Stimulated activated CD8-positive, alpha-beta memory T cell treated with anti-CD3 and anti-CD28 coated beads, Interleukin-4, amount 100 ng/mL, for 48 hours (primary cell): Measurements from ENCODE around the gene RPS6KL1.

ENCODE experiments used
- DNase-seq: peaks from one replicate; pipeline ENCODE4 v3.0.0-alpha.2; 2020

Gene RPS6KL1

DNA sequence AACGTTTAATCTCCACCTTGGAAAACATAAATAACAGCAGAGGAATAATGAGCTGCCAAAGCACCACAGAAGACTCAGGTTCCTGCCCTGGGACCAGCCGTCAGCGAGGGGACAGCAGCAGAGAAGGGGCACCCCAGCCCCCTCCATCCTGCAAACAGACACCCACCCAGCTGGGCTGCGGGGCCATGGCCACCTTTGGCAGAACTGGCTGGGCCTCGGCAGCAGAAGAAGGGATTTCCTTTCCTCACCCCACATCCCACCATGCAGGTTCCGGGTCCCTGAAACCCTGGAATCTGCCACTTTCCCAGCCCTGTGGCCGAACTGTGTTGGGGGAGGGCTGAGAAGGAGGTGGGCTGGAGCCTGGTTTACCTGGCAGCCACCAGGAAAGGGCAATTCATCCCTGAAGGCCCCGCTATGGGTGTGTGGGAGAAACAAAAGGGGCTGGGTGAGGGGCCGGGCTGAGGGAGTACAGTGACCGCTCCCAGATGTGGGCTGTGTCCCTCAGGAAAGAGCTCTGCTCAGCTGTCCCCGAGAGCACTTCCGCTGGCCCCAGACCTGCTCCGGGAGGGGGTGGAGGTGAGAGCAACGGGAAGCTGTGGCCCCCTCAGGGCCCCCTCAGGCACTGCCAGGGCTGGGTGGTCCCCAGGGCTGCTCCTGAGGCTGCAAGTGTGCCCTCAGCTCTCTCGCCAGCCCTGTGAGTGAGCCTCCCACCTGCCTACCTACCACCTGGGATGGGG is 28.6 kb upstream of the RPS6KL1 start:
- DNase-seq = no peak

DNA sequence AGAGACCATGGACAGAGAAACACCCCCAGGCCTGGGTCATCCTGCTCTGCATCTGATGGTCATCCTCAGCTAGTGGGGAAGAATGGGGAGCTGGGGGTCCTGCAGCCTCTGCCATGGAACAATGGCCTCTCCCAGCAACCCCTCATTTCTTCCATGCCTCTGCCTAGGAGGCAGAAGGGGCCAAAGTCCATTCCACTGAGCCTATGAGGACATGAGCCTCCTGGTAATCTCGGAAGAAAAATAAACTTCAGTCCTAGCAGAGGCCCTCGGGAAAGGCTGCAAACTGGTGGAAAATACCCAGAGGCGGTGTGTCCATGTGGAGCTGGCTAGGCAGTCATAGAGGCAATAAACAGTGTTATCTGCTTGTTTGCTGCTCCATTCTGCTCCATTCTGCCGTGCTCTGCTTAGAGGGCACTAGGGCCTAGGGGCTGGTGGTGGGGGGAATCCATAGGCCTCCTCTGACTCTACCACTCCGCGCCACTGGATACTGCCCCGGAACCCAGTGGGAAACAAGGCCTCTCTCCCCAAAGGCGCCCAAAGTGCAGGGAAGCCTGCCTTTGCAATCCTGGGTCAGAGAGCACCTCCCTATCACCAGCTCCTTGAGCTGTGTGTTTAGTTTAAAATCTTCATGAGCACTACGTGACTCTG is 27.9 kb upstream of the RPS6KL1 start:
- no peak for DNase-seq

DNA sequence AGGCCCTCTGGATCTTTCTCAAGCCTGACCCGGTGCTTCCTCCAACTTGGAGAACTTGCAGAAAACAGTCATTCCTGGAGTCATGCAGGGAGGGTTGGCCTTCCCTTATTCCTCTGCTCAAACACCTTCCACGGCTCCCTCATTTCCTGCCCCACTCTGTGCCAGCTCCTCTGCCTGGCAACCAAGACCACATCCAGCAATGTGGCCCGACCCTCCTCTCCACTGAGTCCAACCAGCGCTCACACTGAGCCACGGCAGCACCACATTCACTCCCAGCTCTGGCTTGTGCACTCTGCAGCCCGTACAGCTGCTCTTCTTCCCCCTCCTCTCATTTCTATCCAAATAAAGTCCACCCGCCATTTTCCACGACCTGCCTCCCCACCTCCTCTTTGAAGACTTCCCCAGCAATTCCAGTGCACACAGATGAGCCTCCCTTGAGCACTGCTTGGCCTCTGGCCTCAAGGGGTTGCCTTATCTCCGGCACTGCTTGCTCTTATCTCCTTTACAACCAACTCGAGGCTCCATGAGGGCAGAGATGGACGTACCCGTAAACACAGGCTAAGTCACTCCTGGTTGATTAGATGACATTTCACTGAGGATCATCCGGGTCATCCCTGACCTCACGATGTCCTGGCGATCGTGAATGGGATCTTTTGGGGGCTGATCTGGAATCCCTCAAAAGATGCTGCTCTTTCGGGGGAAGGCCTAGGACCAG is 27.0 kb upstream of the RPS6KL1 start:
- DNase-seq = no peak

DNA sequence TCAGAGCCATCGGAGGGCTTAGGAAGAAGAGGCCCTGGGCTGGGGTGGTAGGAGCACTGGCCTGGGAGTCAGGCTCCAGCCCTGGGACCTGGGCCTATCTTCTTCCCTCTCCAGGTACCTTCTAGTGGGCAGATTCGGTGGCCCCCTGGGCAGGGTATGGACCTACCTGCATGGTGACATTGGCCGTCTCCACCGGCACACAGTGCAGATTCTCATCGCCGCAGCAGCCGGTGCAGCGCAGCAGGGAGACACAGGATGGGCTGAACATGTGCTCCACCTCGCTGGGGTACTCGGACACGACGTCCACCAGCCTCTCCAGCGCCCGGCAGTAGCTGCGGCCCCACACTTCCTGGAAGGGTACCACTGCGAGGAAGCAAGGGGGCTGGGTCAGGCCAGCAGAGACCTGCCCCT is 26.1 kb upstream of the RPS6KL1 start:
- DNase-seq = no peak

DNA sequence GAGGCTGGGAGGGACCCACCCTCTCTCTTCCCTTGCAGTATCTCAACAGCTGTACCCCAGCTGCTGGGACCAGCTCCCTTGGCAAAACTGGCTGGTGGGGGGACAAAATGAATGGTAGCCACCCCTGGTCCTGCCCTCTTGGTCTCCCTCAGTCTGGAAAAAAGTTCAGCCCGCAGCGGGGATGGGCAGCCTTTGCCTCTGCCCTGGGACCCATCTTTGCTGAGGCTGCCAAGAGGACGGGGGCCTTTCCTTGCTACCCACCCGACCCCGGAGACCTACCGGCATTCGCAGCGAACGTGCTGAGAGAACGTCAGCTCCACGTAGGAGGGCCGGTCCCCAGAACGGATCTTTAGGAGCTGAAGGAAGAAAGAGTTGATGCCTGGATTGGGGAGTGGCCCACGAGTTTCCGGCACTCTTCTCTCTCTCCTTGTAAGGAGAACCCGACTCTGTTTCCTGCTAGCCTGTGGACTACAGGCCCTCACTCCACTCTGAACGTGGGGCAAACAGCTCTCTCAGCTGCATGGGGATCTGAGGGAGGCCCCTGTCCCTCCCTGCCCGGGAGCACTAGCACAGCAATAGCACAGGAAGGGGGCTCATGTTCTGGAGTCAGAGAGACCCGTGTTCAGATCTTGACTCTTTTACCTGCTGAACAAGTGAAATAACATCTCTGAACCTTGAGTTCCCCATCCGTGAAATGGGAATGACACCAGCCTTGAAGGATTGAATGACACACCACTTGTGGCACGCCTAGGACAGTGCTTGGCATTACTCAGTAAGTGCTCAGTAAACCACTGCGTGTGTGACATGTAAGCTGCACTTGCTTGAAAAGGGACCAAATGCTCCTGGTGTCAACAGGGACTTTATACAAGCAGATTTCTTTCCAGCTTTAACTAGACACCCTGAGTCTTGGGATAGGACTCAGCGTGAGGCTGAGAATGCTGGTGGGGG is 25.4 kb upstream of the RPS6KL1 start:
- no peak for DNase-seq

DNA sequence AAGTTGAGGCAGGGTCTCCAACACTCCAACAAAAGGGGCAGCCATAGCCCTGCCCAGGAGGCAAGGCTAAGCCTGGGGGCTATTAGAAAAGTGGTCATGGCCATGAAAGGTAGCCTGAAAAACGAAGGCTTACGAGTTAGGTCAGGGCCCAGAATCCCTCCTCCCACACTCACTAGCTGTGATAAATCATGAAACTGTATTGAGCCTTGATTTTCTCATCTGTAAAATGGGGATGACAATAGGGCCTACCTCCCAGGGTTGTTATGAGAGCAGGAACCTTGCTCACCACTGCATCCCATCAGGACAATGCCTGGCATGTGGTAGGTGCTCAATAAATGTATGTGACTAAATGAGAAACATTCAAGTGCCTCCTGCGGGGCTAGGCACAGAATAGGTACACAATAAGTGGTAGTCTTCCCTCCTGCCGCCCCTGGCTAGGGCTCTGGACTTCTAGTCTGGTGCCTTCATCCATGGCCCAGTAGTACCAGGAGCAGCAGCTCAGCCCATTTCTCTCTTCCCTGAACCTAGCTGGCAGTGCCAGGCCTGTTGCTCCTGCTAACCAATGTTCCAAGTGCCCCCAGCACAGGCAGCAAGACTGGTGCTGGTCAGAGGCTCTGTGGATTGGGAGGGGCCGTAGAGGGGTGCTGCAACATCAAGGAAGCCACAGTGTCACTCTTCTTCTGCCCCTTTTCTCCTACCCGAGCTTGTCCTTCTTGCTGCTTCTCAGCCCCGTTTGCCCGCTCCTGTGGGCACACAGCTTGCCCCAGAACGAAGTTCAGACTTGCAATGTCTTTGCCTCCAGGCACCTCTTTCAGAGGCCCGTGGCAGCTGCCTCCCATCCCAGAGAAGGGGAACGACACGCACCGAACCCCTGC is 24.5 kb upstream of the RPS6KL1 start:
- DNase-seq = no peak

DNA sequence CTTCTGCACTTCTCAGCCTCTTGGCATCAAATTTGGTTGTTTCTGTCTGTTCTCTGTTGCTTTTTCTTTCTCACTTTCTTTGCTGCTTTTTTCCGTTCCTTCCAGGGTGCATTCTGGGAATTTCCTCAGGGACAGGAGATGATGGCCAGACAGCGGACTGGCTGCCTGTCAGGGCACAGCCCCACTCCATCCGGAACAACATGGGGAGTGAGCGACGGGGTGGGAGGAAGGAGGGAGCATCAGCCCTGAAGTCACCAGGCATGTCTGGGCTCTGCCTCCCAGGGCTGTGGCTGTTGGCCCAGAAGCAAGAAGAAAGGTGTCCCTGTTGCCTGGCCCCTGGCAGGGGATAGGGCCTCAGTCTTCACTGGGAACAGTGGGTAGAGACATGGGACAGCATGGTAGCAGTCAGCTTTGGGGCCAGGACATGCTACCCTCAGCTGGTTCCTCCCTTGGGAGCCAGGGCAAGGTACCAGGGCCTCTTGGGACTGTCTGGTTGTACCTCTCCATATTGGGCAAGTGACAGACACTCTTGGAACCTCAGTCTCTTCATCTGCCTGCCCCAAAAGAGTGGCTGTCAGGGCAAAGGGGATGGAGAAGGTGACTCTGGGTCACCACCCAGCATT is 23.7 kb upstream of the RPS6KL1 start:
- no peak for DNase-seq

DNA sequence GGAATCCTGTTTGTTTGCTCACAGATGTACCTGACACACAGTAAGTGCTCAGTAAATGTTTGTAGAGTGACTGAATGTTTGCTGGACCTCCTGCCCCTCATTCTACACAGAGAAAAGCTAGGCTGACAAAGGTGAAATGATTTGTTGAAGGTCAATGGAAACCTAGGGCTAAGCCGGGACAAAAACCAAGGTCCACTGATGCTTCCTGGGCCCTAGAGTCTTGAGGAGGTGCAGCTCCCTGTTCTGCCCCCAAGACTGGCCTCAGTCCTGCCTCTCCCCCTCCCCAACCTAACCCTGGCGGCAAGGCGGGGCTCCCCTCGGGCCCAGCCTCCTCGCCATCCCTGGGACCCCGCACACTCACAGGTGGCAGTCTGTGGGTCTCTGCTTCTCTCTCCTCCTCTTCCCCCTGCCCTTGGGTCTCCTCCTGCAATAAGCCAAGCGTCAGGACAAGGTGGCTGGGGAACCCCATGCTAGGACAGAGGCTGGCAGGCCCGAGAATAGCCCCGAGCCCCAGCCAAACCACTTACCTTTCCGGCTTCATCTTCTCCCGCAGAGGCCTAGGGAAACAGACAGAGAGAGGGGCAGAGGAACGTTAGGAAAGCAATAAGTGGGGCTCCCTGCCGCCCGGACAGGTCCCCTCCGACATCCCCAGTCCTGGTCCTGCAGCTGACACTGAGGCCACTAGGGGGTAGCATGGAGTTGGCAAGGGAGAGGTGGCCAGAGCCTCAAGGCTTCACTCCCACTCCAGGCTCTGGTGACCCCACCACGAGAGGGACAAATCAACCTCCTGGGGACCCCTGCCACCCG is 23.0 kb upstream of the RPS6KL1 start:
- DNase-seq = peak; percentile 89

DNA sequence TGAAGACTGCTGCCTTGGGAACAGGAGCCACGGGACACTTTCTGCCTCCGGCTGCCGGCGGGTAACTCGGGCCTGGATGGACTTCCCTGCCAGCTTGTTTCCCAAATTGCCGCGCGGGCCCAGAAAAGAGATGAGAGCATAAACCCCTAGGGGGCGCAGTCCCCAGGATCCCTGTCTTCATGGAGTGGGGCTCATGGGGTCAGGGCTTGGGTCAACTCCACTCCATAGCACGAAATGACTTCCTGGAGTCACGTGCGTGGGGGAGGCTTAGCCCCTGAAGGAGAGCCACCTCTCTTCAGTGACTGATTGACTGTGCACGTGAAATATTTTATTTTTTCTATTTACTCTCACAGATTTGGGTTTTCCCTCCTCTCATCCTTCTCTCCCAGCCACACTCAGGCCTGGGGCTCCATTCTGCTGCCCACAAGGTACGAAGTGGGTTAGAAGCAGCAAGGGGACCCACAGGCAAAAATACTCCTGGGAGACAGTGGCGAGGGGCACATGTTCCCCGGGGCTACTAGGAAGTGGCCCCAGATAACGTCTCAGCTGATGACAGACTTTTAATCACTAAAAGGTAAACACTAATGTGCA is 22.3 kb upstream of the RPS6KL1 start:
- peak; percentile 66 for DNase-seq

DNA sequence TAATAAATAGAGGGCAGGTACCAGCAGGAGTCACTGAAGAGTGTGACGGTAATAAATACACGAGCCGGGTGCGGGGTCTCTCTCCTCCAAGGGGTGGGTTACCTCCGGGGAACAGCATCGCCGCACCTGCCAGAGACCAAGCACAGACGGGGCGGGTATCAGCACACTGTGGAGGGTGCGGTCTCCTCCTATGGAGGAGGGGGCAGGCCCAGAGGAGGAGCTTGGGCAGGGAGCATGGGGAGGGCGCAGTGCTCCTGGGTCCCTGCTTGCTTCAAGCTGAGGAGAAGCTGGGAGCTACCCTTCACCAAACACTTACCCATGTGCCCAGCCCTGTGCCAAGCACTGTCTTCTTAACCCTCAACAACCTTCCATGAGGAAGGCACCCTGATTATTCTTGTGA is 19.5 kb upstream of the RPS6KL1 start:
- DNase-seq = peak; percentile 44

DNA sequence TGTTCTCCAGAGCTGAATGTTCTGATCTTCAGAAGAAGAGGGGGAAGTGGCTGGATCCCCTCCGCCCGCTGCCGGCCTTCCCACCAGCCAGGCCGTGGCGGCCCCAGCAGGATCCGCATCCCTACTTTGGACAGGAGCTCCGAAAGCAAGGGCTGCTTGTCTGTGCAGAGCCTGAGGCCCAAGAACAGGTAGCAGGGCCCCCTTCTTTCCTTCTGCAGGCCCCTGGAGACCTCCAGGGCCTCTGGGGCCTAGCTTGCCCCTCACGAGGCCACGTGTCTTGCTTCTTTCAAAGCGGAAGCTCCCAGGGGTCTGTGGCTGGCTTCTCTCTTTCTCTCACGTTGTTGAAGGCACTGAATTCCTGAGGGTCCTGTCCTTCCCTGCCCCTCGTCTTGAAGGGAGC is 19.1 kb upstream of the RPS6KL1 start:
- no peak for DNase-seq

DNA sequence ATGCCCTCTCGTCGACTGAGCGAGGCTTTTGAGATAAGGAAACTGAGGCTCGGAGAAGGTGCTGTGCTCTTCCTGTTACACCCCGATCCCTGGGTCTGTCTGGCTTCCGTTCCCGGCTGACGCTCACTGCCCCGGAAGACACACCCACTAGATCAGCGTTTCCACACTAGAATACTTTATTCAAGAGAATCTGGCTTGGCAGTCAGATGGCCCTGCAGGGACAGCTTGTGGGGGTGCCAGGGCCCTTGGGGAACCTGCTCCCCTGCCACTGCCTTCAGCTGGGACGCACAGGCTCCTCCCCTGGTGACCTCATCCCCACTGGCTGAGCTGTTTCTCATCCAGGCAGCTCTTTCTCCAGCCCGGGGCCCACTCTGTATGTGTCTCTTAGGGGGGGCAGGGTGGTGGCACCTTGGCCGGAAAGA is 18.6 kb upstream of the RPS6KL1 start:
- DNase-seq = peak; percentile 83

DNA sequence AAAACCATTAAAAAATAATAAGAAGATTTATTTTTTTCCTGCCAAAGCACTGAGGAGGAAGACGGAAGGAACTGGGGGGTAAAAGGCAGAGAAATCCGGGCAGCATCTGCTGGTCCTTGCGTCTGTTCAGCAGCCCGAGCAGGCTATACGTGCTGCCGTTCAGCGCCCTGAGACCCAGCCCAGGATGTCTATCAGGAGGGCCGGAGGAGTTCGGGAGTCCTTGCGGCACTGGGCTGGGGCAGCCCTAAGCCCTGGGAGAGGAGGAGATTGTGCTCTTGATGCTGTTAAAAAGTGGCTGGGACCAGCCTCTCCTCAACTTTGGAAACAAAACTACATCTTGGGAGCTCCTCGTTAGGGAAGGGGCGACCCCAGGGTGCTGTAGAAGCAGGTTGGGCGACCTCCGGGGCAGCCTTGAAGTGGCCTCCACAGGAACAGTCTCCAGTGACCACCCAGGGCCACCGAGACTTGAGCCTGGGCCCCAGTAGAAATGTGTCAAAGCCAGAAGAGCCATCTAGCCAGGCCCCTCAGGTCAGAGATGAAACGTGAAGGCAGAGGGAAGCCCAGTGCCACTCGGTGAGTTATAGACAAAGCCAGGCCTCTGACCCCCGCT is 18.0 kb upstream of the RPS6KL1 start:
- no peak for DNase-seq

DNA sequence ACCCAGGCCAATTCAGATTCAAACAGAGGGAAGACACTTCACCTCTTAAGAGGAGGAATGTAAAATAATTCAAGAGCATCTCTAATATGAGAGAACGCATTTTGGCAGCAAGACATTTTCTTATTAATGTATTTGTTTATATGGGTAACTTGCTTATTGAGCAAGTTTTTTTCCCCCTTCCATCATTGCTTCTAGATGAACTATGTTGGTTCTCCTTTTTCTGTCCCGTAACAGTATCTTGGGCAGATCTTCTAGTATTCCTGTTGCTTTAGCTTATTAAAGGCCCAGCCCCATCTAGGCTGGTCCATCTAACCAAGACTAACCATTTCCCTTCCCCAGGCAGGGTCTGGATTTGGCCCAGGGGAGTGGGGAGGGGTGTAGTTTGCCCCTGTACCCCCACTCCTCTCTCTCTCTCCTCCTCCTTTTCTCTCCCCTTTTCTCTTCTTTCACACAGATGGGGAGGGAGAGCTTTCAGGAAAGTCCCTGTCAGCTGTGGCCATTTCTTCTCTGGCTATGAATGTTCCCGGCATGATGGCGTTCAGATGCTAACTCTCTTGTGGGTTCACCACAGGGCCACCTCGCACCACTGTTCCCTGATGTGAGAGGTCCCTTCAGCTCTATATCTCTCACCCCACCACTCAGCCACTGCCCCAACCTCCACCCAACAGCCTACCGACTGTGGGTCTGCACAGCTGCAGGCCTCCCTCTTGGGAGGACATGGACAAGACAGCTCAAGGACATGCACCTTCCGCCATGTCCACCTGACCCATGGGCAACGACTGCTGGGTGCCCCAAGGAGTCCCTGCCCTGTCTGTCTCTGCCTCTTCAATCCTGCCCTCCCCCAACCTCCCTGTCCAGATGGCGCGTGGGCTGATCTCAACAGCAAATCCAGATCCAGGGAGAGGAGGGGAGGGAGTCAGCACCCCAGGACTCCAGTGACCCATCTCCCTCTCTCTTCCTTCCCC is 15.8 kb upstream of the RPS6KL1 start:
- DNase-seq = no peak

DNA sequence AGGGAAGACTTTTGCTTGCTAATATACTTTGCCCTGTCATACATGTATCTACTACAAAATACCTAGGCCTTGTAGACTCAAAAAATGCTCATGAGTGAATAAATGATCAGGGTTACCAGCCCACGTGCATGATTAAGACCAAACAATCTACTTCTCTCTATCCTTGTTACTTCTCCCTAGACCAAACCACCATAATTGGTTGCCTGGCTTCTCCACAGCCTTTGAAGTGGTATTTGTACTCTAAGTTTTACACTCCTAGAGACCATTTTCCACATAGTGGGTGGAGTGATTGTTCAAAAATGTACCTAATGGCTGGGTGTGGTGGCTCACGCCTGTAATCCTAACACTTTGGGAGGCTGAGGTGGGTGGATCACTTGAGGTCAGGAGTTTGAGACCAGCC is 14.1 kb upstream of the RPS6KL1 start:
- no peak for DNase-seq

DNA sequence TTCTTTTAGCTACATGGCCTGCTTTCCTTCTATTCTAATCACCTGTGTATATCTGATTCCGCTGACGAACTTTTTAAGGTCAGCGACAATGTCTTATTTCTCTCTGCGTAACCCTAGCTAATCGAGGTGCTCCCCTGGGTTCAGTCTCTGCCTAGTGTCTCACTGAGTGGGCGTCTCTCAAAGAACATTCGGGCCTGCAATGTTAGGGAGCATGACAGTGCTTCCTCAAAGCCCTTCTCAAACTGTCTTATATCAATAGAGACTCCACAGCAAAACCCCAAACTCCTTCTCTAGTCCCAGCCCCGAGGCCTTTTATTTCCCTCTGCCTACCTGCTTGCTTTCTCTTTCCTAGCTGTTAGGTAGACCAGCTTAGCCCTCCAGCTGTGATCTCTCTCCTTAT is 13.7 kb upstream of the RPS6KL1 start:
- no peak for DNase-seq

DNA sequence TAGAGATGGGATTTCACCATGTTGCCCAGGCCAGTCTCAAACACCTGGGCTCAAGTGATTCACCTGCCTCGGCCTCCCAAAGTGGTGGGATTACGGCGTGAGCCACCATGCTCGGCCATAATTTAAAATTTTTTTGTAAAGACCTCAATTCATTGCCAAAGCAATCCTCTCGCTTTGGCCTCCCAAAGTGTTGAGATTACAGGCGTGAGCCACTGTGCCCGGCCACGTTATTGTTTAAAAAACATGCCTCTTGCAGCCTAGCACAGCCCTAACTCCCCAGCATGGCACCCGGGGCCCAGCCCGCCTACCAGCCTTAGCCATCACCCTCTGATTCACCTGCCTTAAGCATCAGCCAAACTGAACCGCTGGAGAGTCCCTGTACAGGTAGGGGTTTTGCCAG is 13.1 kb upstream of the RPS6KL1 start:
- no peak for DNase-seq

DNA sequence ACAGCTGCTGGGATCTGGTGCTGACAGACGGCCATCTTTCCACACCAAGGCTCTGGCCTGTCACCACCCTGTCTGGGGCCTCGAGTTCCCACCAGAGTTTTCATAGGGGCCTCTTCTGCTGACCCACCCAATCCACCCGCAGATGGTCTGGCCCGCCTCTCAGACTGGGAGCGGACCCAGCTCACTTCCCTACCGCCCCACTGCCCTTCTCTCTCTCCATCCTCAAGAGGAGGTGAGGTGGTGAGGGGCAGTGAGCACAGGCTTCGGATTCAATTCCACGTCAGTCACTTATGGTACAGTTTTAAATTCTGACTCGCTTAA is 12.3 kb upstream of the RPS6KL1 start:
- DNase-seq = no peak
